ENCODE data around the gene TXNDC17. TPM values are rescaled to one million over a fixed set of nuclear protein-coding genes. Genes with fewer than 3 reads are reported as not detected.

TXNDC17 gene
- total and polyA plus RNA-seq, 2 of the 13 experiments (the other 11 are each of a cell fraction or from before 2014, with no cell fraction given) = 188 to 266 TPM

DNA sequence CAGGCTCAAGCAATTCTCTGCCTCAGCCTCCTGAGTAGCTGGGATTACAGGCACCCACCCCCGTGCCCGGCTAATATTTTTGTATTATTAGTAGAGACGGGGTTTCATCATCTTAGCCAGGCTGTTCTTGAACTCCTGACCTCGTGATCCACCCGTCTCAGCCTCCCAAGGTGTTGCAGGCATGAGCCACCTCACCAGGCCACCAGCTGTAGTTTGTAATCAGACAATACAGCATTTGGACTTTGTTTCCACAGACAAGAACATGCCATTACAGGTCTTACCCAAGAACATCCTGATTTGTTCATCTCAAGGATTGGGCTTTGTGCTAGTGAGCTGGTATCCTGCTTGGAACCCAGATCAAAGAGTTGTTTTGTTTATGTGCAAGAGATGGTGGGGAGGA is 40.8 kb downstream of the TXNDC17 start (continued):
- TF ChIP-seq HMG20A (CRISPR knock-in tag; IDR thresholded peaks at IDR 0.05; ENCODE audit: borderline replicate concordance) (no peak), YY1 (IDR thresholded peaks at IDR 0.05; ENCODE audit: insufficient read depth, insufficient replicate concordance, low read depth, low read length) (no peak), KDM2A (CRISPR knock-in tag; IDR thresholded peaks at IDR 0.05; ENCODE audit: borderline replicate concordance, low read depth) (no peak), MED1 (CRISPR knock-in tag; IDR thresholded peaks at IDR 0.05) (0 out of 2 replicates have a peak, but pooled peaks have one; percentile 18), NCOA2 (CRISPR knock-in tag; IDR thresholded peaks at IDR 0.05) (0 out of 2 replicates have a peak, but pooled peaks have one; percentile 11), ELF4 (CRISPR knock-in tag; IDR thresholded peaks at IDR 0.05; ENCODE audit: borderline replicate concordance) (no peak), SATB2 (CRISPR knock-in tag; IDR thresholded peaks at IDR 0.05) (no peak), ZZZ3 (CRISPR knock-in tag; IDR thresholded peaks at IDR 0.05; ENCODE audit: borderline replicate concordance) (no peak), PHF20 (CRISPR knock-in tag; IDR thresholded peaks at IDR 0.05) (no peak), HMGA1 (CRISPR knock-in tag; conservative IDR thresholded peaks at IDR 0.05) (no peak), ZC3H13 (CRISPR knock-in tag; IDR thresholded peaks at IDR 0.05) (no peak), GPN1 (CRISPR knock-in tag; IDR thresholded peaks at IDR 0.05; ENCODE audit: borderline replicate concordance) (no peak), RAD21 (CRISPR knock-in tag; IDR thresholded peaks at IDR 0.05) (no peak), IKZF1 (IDR thresholded peaks at IDR 0.05) (no peak), ZNF550 (CRISPR knock-in tag; IDR thresholded peaks at IDR 0.05; ENCODE audit: borderline replicate concordance) (no peak), ZNF143 (CRISPR knock-in tag; IDR thresholded peaks at IDR 0.05) (no peak), EP300 (IDR thresholded peaks at IDR 0.05; ENCODE audit: low read depth in 2 of 2, low read length in 2 of 2) (peak in 1 of 2 experiments; percentile 35; a peak in 1 of 4 replicates), EP300 (CRISPR knock-in tag; IDR thresholded peaks at IDR 0.05; ENCODE audit: borderline replicate concordance) (no peak), MIXL1 (CRISPR knock-in tag; IDR thresholded peaks at IDR 0.05) (no peak), SP2 (CRISPR knock-in tag; IDR thresholded peaks at IDR 0.05) (no peak), ZBTB21 (CRISPR knock-in tag; IDR thresholded peaks at IDR 0.05) (0 out of 2 replicates have a peak, but pooled peaks have one; percentile 9), GLI4 (CRISPR knock-in tag; IDR thresholded peaks at IDR 0.05; ENCODE audit: borderline replicate concordance) (no peak), ZC3H4 (CRISPR knock-in tag; IDR thresholded peaks at IDR 0.05; ENCODE audit: borderline replicate concordance) (no peak), SUZ12 (IDR thresholded peaks at IDR 0.05; ENCODE audit: low read depth, low read length) (no peak), HIVEP1 (CRISPR knock-in tag; IDR thresholded peaks at IDR 0.05) (no peak), MEF2D (CRISPR knock-in tag; IDR thresholded peaks at IDR 0.05) (0 out of 2 replicates have a peak, but pooled peaks have one; percentile 2), ZFP82 (CRISPR knock-in tag; IDR thresholded peaks at IDR 0.05; ENCODE audit: borderline replicate concordance) (no peak), ZNF451 (CRISPR knock-in tag; IDR thresholded peaks at IDR 0.05) (no peak), ZNF670 (CRISPR knock-in tag; IDR thresholded peaks at IDR 0.05; ENCODE audit: borderline replicate concordance) (no peak), HNRNPUL1 (IDR thresholded peaks at IDR 0.05; ENCODE audit: low read depth, low read length) (no peak), KAT2B (IDR thresholded peaks at IDR 0.05; ENCODE audit: borderline replicate concordance, low read depth, low read length) (no peak), HOXA9 (CRISPR knock-in tag; IDR thresholded peaks at IDR 0.05; ENCODE audit: borderline replicate concordance) (no peak), HDAC1 (CRISPR knock-in tag; IDR thresholded peaks at IDR 0.05) (no peak)
- TF ChIP-seq, protein P1, sequence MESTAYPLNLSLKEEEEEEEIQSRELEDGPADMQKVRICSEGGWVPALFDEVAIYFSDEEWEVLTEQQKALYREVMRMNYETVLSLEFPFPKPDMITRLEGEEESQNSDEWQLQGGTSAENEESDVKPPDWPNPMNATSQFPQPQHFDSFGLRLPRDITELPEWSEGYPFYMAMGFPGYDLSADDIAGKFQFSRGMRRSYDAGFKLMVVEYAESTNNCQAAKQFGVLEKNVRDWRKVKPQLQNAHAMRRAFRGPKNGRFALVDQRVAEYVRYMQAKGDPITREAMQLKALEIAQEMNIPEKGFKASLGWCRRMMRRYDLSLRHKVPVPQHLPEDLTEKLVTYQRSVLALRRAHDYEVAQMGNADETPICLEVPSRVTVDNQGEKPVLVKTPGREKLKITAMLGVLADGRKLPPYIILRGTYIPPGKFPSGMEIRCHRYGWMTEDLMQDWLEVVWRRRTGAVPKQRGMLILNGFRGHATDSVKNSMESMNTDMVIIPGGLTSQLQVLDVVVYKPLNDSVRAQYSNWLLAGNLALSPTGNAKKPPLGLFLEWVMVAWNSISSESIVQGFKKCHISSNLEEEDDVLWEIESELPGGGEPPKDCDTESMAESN (CRISPR knock-in tag; conservative IDR thresholded peaks at IDR 0.05) = no peak

Data from HepG2 (cell line).